K562 (cell line): ENCODE measurements around the gene DISC1. TPM values are rescaled to one million over a fixed set of nuclear protein-coding genes. Genes with fewer than 3 reads are reported as not detected.

ENCODE experiments used
- ATAC-seq: fragments of 200-7000 bp; cut with Tn5 transposase; 3 replicates; pipeline ENCODE4 v1.9.1; 2020; ENCODE audit warnings: moderate library complexity
- BruUV-seq: library from RNA; stranded (reverse); fragments of 400-500 nt; replicated peaks from 2 replicates; lab custom pipeline; 2021; lab: Mats Ljungman, UMichigan
- CTCF ChIA-PET: fragments of 300-600 bp; formaldehyde crosslinking; extraction: SDS; loops from one replicate; lab custom pipeline; 2021; ENCODE audit warnings: low intra/inter-chr PET ratio; lab: Yijun Ruan, JAX
- POLR2A ChIA-PET: fragments of 300-600, 350-650 bp; sonication (Branson Sonifier 250); formaldehyde crosslinking; extraction: SDS; loops from one replicate; lab custom pipeline; 2021; ENCODE audit warnings: antibody characterized with exemption, inconsistent platforms; lab: Yijun Ruan, JAX
- DNase-seq, 4 experiments: peaks; one replicate each; pipeline versions ENCODE4 v3.0.0 to v3.0.0-alpha.2; 2011 to 2018; ENCODE audit warnings: low spot score in 3 of 4, mixed read lengths in 3 of 4; ENCODE audit errors: extremely low read depth in 1 of 4
- FAIRE-seq: peaks from 2 replicates; lab custom pipeline; 2011; peaks lifted over from hg19 to GRCh38; lab: Jason Lieb, UNC
- H2AFZ ChIP-seq: 2 replicates; pipeline ENCODE4 v1.6.0; 2011; ENCODE audit warnings: low read depth, low read length, control low read depth, inconsistent platforms
- H3K27ac ChIP-seq: fragments of 200-600 bp; 3 replicates; pipeline ENCODE4 v1.8.0; 2011; ENCODE audit warnings: low read depth, mild to moderate bottlenecking, control low read depth, inconsistent platforms, low read length, moderate library complexity, mixed read lengths; ENCODE audit errors: extremely low read depth
- H3K27me3 ChIP-seq, 2 experiments: fragments of 300-600 bp in 1 of 2; 2 replicates in 1 of 2; 3 replicates in 1 of 2; pipeline versions ENCODE4 v1.6.0 to v1.8.0; 2011; ENCODE audit warnings: inconsistent platforms in 2 of 2, low read length in 2 of 2, mild to moderate bottlenecking in 1 of 2, mixed read lengths in 1 of 2, moderate library complexity in 1 of 2; ENCODE audit not compliant: control insufficient read depth in 2 of 2, insufficient read depth in 2 of 2
- H3K36me3 ChIP-seq: fragments of 300-600 bp; 3 replicates; pipeline ENCODE4 v1.8.0; 2011; ENCODE audit warnings: mild to moderate bottlenecking, low read length, inconsistent platforms; ENCODE audit not compliant: control insufficient read depth, insufficient read depth
- H3K4me1 ChIP-seq, 2 experiments: fragments of 200-600 bp in 1 of 2; replicated peaks in 1 of 2; 2 replicates in 1 of 2; 3 replicates in 1 of 2; pipeline versions ENCODE4 v1.5.1 to v1.8.0; 2011; ENCODE audit warnings: inconsistent platforms in 2 of 2, low read length in 2 of 2, mild to moderate bottlenecking in 1 of 2, mixed read lengths in 1 of 2, moderate library complexity in 1 of 2; ENCODE audit not compliant: control insufficient read depth in 2 of 2, insufficient read depth in 2 of 2
- H3K4me2 ChIP-seq: 2 replicates; pipeline ENCODE4 v1.6.1; 2011; ENCODE audit warnings: low read length, control low read depth, inconsistent platforms, mixed read lengths; ENCODE audit not compliant: insufficient read depth
- H3K4me3 ChIP-seq: fragments of 200-600 bp; sonication (generic), shearing (Covaris generic); 2 replicates; pipeline ENCODE4 v1.5.1; 2016; ENCODE audit warnings: control low read depth, inconsistent platforms
- H3K79me2 ChIP-seq: fragments of 200-600 bp; 3 replicates; pipeline ENCODE4 v1.8.0; 2011; ENCODE audit warnings: low read length, inconsistent platforms; ENCODE audit not compliant: control insufficient read depth, insufficient read depth
- H3K9ac ChIP-seq, 2 experiments: 2 replicates each; pipeline versions ENCODE4 v1.6.0 to v1.6.1; 2011; ENCODE audit warnings: low read depth in 2 of 2, low read length in 2 of 2, control low read depth in 1 of 2, inconsistent platforms in 1 of 2, mild to moderate bottlenecking in 1 of 2, mixed read lengths in 1 of 2; ENCODE audit not compliant: insufficient read depth in 1 of 2
- H3K9me1 ChIP-seq: one replicate; pipeline ENCODE4 v1.6.0; 2011; ENCODE audit warnings: inconsistent platforms, mild to moderate bottlenecking, low read length, moderate library complexity; ENCODE audit not compliant: control insufficient read depth, insufficient read depth
- H3K9me3 ChIP-seq: replicated peaks from 2 replicates; pipeline ENCODE4 v1.5.1; 2011; ENCODE audit warnings: low read depth, low read length, inconsistent platforms; ENCODE audit not compliant: control insufficient read depth, insufficient read depth
- H4K20me1 ChIP-seq: replicated peaks from 2 replicates; pipeline ENCODE4 v1.6.1; 2011; ENCODE audit warnings: low read length, inconsistent platforms, mixed read lengths; ENCODE audit not compliant: control insufficient read depth, insufficient read depth
- BRCA1 ChIP-seq, 2 experiments: fragments of 450-650 bp in 1 of 2; sonication (generic) in 1 of 2; formaldehyde crosslinking in 1 of 2; IDR thresholded peaks; 2 replicates each; pipeline versions ENCODE4 v1.5.0 to v1.6.1; 2017 to 2020; ENCODE audit warnings: mild to moderate bottlenecking in 1 of 2, missing genetic modification reagents in 1 of 2
- CTCF ChIP-seq, 3 experiments: IDR thresholded peaks in 2 of 3; conservative IDR thresholded peaks in 1 of 3; 2 replicates each; pipeline ENCODE4 v1.5.1; 2011 to 2012; ENCODE audit warnings: low read length in 3 of 3, mild to moderate bottlenecking in 3 of 3, control low read depth in 2 of 3, improper control_type of control experiment in 1 of 3, inconsistent platforms in 1 of 3, low read depth in 1 of 3, mixed read lengths in 1 of 3, moderate library complexity in 1 of 3; ENCODE audit not compliant: insufficient read depth in 2 of 3
- FOXK1 ChIP-seq: sonication (generic); formaldehyde crosslinking; IDR thresholded peaks from 2 replicates; pipeline ENCODE4 v1.8.0; 2022; ENCODE audit warnings: missing genetic modification reagents, mild to moderate bottlenecking, borderline replicate concordance
- GABPA ChIP-seq: fragments of 200-800 bp; sonication (Bioruptor generic); conservative IDR thresholded peaks from 2 replicates; pipeline ENCODE4 v1.6.1; 2016; ENCODE audit warnings: low read depth, missing genetic modification characterization, missing compliant biosample characterization
- HNRNPUL1 ChIP-seq: fragments of 200-400 bp; formaldehyde crosslinking; IDR thresholded peaks from 2 replicates; pipeline ENCODE4 v1.6.1; 2017; ENCODE audit warnings: low read length
- KDM1A ChIP-seq, 2 experiments: fragments of 450-650 bp; IDR thresholded peaks; 2 replicates each; pipeline ENCODE4 v1.6.1; 2016; ENCODE audit warnings: mild to moderate bottlenecking in 2 of 2
- NFIX ChIP-seq: fragments of 250-450 bp; sonication (Bioruptor Pico); IDR thresholded peaks from 2 replicates; pipeline ENCODE4 v1.4.0; 2020; ENCODE audit warnings: low read depth, mild to moderate bottlenecking, moderate library complexity
- RHOXF2B ChIP-seq: fragments of 250-450 bp; sonication (Bioruptor Pico); conservative IDR thresholded peaks from 2 replicates; pipeline ENCODE4 v1.5.1; 2021
- ZNF184 ChIP-seq: sonication (generic); formaldehyde crosslinking; IDR thresholded peaks from 2 replicates; pipeline ENCODE4 v1.5.0; 2020; ENCODE audit warnings: missing genetic modification reagents
- WGBS: fragments of 100-300 bp; shearing (Covaris generic); methylation state at CpG from one replicate; pipeline ENCODE4 v1.1.6; 2016; ENCODE audit warnings: low coverage, mixed read lengths; ENCODE audit not compliant: insufficient coverage; ENCODE audit errors: missing lambda C conversion rate; 5-methylcytosine and 5-hydroxymethylcytosine counted together
- in situ Hi-C: fragments of 300-500 bp; cut with MboI; formaldehyde crosslinking; loops from 4 replicates; pipeline ENCODE4 v1.15.0; 2018; ENCODE audit warnings: inconsistent platforms, mixed read lengths
- intact Hi-C: fragments of 100-400 bp; cut with micrococcal nuclease; formaldehyde crosslinking; loops from 2 replicates; pipeline ENCODE4 v1.14.2; 2022
- polyA plus RNA-seq, 8 experiments: library from polyadenylated mRNA; depleted of rRNA in 4 of 8; stranded (reverse) in 5 of 8; unstranded in 3 of 8; fragments of >200 nt; fragmentation: Nextera tagmentation in 2 of 8; fragmentation: Illumina TruSeq in 1 of 8; extraction: Ambion mirVana in 2 of 8; extraction: Trizol in 1 of 8; gene quantifications; 2 replicates each; pipeline versions ENCODE4 v1.2.1 to v1.2.3, GENCODE V29; 2011 to 2014; ENCODE audit warnings: inconsistent platforms in 1 of 8, missing spikeins in 1 of 8
- total RNA-seq, 7 experiments: library from RNA; depleted of rRNA in 6 of 7; stranded (reverse); fragments of >200 nt in 6 of 7; fragmentation: Illumina TruSeq in 2 of 7; extraction: Trizol in 2 of 7; gene quantifications; 2 replicates each; pipeline versions ENCODE4 v1.2.1 to v1.2.3, GENCODE V29; 2011 to 2021; ENCODE audit warnings: low replicate concordance in 1 of 7

The DISC1 gene
- total and polyA plus RNA-seq, 9 of the 15 experiments (the other 6 are each of a cell fraction or from before 2014, with no cell fraction given): 0.01 to 0.11 (median 0.08) TPM; not detected in 1

GRCh38 chr1:232020352-232020751, 393.8 kb downstream of the DISC1 start:
- no peaks in the 10 kb centered on the region for H3K9me1 ChIP-seq
- CTCF ChIA-PET: no interaction called here
- FAIRE-seq: no peak

GRCh38 chr1:232029315-232029714, 402.7 kb downstream of the DISC1 start:
- no peak overlapping the region for H3K9ac ChIP-seq
- H3K27ac ChIP-seq: no peak overlapping the region
- no peak overlapping the region for H3K4me2 ChIP-seq
- BruUV-seq: no TSS peak
- no peak overlapping the region for H2AFZ ChIP-seq
- no peaks in the 10 kb centered on the region for H3K36me3 ChIP-seq
- 0% methylated on average over 4 of the region's 4 CpGs for WGBS
- ChIA-PET POLR2A (interaction anchor here (0.6 kb wide), 1 partner anchor 94 kb away, joined by 3 read pairs; no protein-coding TSS in a partner anchor), CTCF (no interaction called here)
- H3K79me2 ChIP-seq: no peaks in the 10 kb centered on the region
- no peak for FAIRE-seq
- H4K20me1 ChIP-seq: no peaks in the 10 kb centered on the region
- no peak for DNase-seq
- H3K9me1 ChIP-seq: no peaks in the 10 kb centered on the region
- TF ChIP-seq GABPA (tag) (no peak), ZNF184 (CRISPR knock-in tag) (no peak), FOXK1 (CRISPR knock-in tag) (no peak), NFIX (CRISPR knock-in tag) (no peak), HNRNPUL1 (no peak), RHOXF2B (CRISPR knock-in tag) (no peak), CTCF (IDR thresholded peaks at IDR 0.05 in 2 of 3, conservative IDR thresholded peaks at IDR 0.05 in 1 of 3; ENCODE audit: insufficient read depth in 2 of 3, low read depth in 1 of 3, low read length in 3 of 3) (no peak), BRCA1 (IDR thresholded peaks at IDR 0.05) (no peak), BRCA1 (CRISPR knock-in tag; IDR thresholded peaks at IDR 0.05) (no peak)
- H3K9me3 ChIP-seq: no peaks in the 10 kb centered on the region
- H3K4me1 ChIP-seq: no peaks in the 10 kb centered on the region
- no peak overlapping the region for H3K4me3 ChIP-seq
- in situ Hi-C loops (no loop called here), intact Hi-C loops (no loop called here)
- no peaks in the 10 kb centered on the region; a peak in 1 of 5 replicates for H3K27me3 ChIP-seq
- no peak for ATAC-seq

More at GRCh38 chr1:232020352-232020751, 393.8 kb downstream of the DISC1 start:
- Histone ChIP-seq H3K27me3 (no peaks in the 10 kb centered on the region), H3K27ac (no peak overlapping the region), H3K79me2 (no peaks in the 10 kb centered on the region), H3K4me3 (no peak overlapping the region), H3K36me3 (no peaks in the 10 kb centered on the region), H2AFZ (no peak overlapping the region), H4K20me1 (no peaks in the 10 kb centered on the region), H3K4me2 (no peak overlapping the region), H3K4me1 (no peaks in the 10 kb centered on the region), H3K9me3 (no peaks in the 10 kb centered on the region), H3K9ac (no peak overlapping the region)
- BruUV-seq: no TSS peak
- 0% methylated on average over 1 of the region's 1 CpG for WGBS
- POLR2A ChIA-PET: no interaction called here
- ATAC-seq (no peak), DNase-seq (no peak)
- in situ Hi-C loops: no loop called here
- no peak for TF ChIP-seq KDM1A (IDR thresholded peaks at IDR 0.05)
- TF ChIP-seq, all 486 proteins: peak for 0
- intact Hi-C loops: no loop called here
